GM19468 (cell line): Measurements from ENCODE around the gene NTN5.
"Not testable (repeated sequence)": the region's sequence is repeated elsewhere in the genome, so short reads cannot be mapped to it uniquely, and the experiment has no call there.

ENCODE experiments used
- ATAC-seq: cut with Tn5 transposase; IDR thresholded peaks from one replicate; pipeline ENCODE4 v1.9.1; 2021; ENCODE audit warnings: mild to moderate bottlenecking, moderate library complexity, moderate number of reproducible peaks; ENCODE audit not compliant: unreplicated experiment; ENCODE audit errors: extremely low read depth

Gene NTN5

GRCh38 chr19:48672994-48673393, at the start of gene NTN5:
Gene NTN5, minus strand, starts transcription at chr19:48673017. Its CDS starts 2,031 bp downstream, at chr19:48670986.
- no peak for ATAC-seq

GRCh38 chr19:48722196-48722708, 49.4 kb upstream of the NTN5 start:
- ATAC-seq, result no peak

- peak; percentile 81 for ATAC-seq
Observed at GRCh38 chr19:48720613-48721296, 47.9 kb upstream of the NTN5 start.

- no peak for ATAC-seq
Observed at GRCh38 chr19:48720251-48720612, 47.4 kb upstream of the NTN5 start.

- ATAC-seq, result no peak
Observed at GRCh38 chr19:48719263-48720171, 46.7 kb upstream of the NTN5 start, which contains the start of gene MAMSTR. Gene MAMSTR, minus strand, starts transcription at chr19:48719725. Its CDS starts 694 bp downstream, at chr19:48719031.

GRCh38 chr19:48718711-48719231, 46.0 kb upstream of the NTN5 start:
- no peak for ATAC-seq

- not testable (repeated sequence) for ATAC-seq
Observed at GRCh38 chr19:48718106-48718505, 45.3 kb upstream of the NTN5 start.

- no peak for ATAC-seq
Observed at GRCh38 chr19:48716562-48717291, 43.9 kb upstream of the NTN5 start.

GRCh38 chr19:48715681-48716171, 42.9 kb upstream of the NTN5 start:
- ATAC-seq, result no peak

- no peak for ATAC-seq
Observed at GRCh38 chr19:48714759-48715675, 42.2 kb upstream of the NTN5 start.

GRCh38 chr19:48713864-48714755, 41.3 kb upstream of the NTN5 start:
- peak; percentile 77 for ATAC-seq

- no peak for ATAC-seq
Observed at GRCh38 chr19:48713041-48713863, 40.4 kb upstream of the NTN5 start.

- no peak for ATAC-seq
Observed at GRCh38 chr19:48711106-48711662, 38.4 kb upstream of the NTN5 start.

- no peak for ATAC-seq
Observed at GRCh38 chr19:48708471-48708870, 35.7 kb upstream of the NTN5 start.

GRCh38 chr19:48705431-48705830, 32.6 kb upstream of the NTN5 start:
- no peak for ATAC-seq

GRCh38 chr19:48703316-48703715, 30.5 kb upstream of the NTN5 start:
- no peak for ATAC-seq

GRCh38 chr19:48702701-48703100, 29.9 kb upstream of the NTN5 start:
- no peak for ATAC-seq
